ENCODE results near the gene MAGI1.
"Not testable (repeated sequence)": the region's sequence is repeated elsewhere in the genome, so short reads cannot be mapped to it uniquely, and the experiment has no call there.

Gene MAGI1

DNA sequence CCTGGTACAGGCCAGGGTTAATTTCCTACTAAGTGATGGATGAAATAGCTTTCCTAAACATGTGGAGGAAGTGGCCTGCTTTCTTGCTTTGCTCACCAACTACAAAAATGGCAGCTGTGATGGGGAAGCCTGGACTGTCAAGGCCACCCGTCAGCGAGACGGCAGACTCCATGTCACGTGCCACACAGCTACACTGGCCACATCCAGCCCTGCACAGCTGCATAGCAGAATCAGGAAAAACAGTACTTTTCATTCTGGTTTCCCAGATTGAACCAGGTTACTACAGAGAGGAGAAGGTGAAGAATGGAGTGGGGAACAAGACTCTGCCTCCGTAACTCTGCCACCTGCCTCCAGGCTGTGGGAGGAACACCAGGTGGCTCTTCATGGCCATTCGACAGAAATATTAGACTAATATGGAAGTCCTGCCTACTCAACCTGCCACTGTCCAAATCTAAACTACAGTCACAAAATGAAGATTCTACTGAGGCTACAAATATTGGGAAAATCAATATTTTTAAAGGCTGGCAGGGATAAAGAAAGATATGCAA lies 174.3 kb downstream of the MAGI1 start:
- no peak overlapping the region for H3K4me3 Mint-ChIP-seq
- no peak overlapping the region for H3K27ac Mint-ChIP-seq
- no peaks in the 10 kb centered on the region for H3K4me1 Mint-ChIP-seq (ENCODE audit: low read depth)
- no peaks in the 10 kb centered on the region for H3K36me3 Mint-ChIP-seq
- no peaks in the 10 kb centered on the region for H3K27me3 Mint-ChIP-seq
- no peaks in the 10 kb centered on the region for H3K9me3 Mint-ChIP-seq (ENCODE audit: low read depth)

DNA sequence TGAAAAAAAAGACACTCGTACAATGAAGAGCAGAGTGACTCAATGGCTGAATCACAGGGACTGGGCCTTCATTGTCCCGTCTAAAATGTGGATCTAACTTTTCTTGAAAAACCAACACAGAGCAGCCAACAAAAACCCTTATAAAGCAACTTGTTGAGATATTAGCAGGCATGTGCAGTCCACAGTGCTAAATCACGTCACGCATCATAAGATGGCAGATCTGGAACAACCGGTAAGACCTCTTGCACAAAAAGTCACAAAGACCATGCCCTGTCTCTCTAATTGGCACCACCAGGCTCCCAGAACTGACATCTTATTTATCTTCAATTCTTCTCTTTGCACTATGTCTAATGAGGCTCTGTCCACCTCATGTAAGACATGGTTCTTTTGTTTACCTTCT lies 177.0 kb downstream of the MAGI1 start:
- Mint-ChIP-seq H3K27me3 (no peaks in the 10 kb centered on the region), H3K36me3 (no peaks in the 10 kb centered on the region), H3K4me3 (no peak overlapping the region), H3K27ac (no peak overlapping the region), H3K9me3 (ENCODE audit: low read depth) (no peaks in the 10 kb centered on the region), H3K4me1 (ENCODE audit: low read depth) (no peaks in the 10 kb centered on the region)

DNA sequence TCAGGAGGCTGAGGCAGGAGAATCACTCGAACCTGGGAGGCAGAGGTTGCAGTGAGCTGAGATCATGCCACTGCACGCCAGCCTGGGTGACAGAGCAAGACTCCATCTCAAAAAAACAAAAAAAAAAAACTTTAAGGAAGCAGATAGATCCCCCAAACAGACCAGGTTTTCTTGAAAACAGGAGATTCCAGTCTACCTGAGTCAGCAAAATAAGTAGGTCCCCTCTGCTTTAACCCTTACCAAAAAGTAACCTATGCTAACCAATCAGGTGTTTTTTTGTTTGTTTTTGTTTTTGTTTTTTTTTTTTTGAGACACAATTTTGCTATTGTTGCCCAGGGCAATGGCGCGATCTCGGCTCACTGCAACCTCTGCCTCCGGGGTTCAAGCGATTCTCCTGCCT lies 179.1 kb downstream of the MAGI1 start:
- not testable (repeated sequence) for H3K36me3 Mint-ChIP-seq; H3K27me3 Mint-ChIP-seq; H3K27ac Mint-ChIP-seq; H3K4me1 Mint-ChIP-seq (ENCODE audit: low read depth); H3K9me3 Mint-ChIP-seq (ENCODE audit: low read depth); H3K4me3 Mint-ChIP-seq

DNA sequence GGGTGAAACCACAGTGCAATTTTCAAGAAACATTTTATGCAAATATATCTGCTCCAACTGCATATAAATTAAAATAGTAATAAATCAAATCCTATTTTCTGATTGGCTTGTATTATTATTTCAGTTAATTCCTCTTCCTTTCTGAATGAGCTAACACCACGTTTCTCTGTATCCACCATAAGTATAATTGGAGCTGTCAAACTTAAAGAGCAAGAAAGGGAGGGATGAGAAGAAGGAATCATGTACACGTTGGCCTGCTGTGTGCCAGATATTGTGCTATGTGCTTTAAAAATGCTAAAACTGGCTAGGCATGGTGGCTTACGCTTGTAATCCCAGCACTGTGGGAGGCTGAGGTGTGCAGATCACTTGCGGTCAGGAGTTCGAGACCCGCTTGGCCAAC lies 180.0 kb downstream of the MAGI1 start:
- Mint-ChIP-seq H3K4me1 (ENCODE audit: low read depth) (no peaks in the 10 kb centered on the region), H3K36me3 (no peaks in the 10 kb centered on the region), H3K9me3 (ENCODE audit: low read depth) (no peaks in the 10 kb centered on the region), H3K27ac (no peak overlapping the region), H3K27me3 (no peaks in the 10 kb centered on the region), H3K4me3 (no peak overlapping the region)

DNA sequence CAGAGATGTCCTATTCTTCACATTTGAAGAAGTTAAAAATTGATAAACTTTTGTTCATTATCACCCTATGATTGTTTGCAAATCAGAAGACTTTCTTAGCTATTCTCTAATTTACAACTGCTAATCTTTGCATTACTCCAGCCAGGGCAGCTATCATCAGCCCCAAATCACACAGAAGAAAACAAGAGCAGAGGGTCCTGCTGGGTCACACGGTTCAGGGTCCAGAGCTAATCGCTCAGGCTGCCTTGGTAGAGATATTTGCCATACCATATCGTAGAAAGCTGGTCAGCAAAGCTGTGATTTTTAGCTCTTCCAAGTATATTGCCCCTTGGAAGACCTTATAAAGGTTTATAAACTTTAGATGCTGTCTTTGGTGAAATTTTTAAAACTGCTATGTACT lies 181.4 kb downstream of the MAGI1 start:
- H3K27ac Mint-ChIP-seq, result no peak overlapping the region
- no peaks in the 10 kb centered on the region for H3K36me3 Mint-ChIP-seq
- no peaks in the 10 kb centered on the region for H3K4me1 Mint-ChIP-seq (ENCODE audit: low read depth)
- no peaks in the 10 kb centered on the region for H3K27me3 Mint-ChIP-seq
- H3K4me3 Mint-ChIP-seq, result no peak overlapping the region
- H3K9me3 Mint-ChIP-seq (ENCODE audit: low read depth), result no peaks in the 10 kb centered on the region

DNA sequence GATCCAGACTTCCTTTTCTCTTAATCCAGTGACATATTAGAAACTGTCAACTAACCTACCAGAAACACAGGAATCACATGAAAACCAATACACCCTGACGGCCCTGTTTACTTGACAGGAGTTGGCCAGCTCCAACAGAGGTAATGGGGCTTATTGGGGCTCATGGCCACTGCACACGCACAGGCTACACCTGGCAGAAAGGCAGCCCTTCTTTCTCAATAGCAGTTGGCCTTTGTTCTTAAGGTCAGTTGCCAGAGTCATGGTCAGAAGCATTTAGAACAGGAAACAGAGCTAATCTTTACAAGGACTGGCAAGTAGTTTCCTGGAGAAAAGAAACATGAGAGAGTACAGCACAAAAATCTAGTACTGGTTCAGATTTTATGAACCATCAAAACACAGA lies 181.8 kb downstream of the MAGI1 start:
- Mint-ChIP-seq H3K36me3 (no peaks in the 10 kb centered on the region), H3K9me3 (ENCODE audit: low read depth) (peaks cover under 1% of the 10 kb centered on the region), H3K27me3 (no peaks in the 10 kb centered on the region), H3K4me3 (no peak overlapping the region), H3K4me1 (ENCODE audit: low read depth) (no peaks in the 10 kb centered on the region), H3K27ac (no peak overlapping the region)

DNA sequence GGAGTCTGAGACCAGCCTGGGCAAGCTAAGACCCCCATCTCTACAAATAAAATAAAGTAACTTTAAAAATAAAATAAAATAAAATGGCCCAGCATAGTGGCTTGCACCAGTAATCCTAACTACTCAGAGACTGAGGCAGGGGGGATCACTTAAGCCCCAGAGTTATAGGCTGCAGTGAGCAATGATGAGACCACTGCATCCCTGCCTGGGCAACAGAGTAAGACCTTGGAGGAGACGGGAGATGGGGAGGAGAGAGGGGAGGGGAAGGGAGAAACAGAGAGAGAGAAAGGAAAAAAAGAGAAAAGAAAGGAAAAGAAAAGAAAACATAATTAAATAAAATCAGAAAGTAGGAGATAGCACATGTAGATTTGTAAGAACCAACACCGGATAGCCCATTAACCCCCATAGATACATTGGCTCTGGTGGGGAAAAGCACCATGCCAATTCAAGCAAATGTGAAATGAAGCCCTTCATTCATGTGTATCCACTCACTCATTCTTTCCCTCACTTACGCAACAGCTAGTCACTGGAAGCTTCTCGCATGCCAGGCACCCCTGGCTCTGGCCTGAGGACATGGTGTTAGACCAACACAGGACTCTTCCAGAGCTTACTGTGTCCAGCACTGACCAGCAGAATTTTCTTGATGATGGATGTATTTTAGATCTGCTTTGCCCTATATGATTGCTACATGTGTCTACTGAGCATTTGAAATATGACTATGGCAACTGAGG lies 183.2 kb downstream of the MAGI1 start:
- Mint-ChIP-seq H3K9me3 (ENCODE audit: low read depth) (peaks cover 4% of the 10 kb centered on the region), H3K4me1 (ENCODE audit: low read depth) (no peaks in the 10 kb centered on the region), H3K27me3 (no peaks in the 10 kb centered on the region), H3K27ac (no peak overlapping the region), H3K36me3 (no peaks in the 10 kb centered on the region), H3K4me3 (no peak overlapping the region)

DNA sequence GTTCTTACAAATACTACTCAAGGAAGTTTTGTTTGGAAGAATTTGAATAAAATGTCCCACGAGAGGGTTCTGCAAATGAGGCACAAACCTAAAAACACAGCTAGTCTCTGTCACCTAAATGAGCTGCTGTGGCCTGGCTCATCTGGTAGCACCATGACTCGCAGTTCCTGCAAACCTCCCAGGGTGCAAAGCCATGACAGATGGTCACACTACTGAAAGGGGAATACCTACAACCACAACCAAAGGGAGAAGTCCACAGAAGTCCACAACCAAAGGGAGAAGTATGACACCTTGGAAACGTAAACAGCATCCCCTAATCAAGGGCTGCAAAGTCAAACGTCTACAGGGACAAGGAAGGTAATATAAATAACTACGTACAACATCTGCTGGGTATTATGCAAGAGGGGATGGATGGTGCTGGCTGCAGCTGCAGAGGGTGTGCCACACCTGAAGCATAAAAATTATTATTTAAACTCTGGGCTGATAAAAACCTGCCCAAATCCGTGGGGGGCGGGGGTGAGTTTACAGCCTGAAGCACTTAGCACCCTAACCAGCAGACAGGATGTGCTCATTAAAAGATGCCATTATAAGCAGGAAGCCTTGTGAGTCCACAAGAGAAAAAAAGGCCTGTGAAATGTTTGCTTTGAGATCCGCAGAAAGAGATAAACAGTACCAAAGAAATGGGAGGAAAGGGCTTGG lies 184.0 kb downstream of the MAGI1 start:
- H3K27ac Mint-ChIP-seq, result no peak overlapping the region
- no peak overlapping the region for H3K4me3 Mint-ChIP-seq
- H3K4me1 Mint-ChIP-seq (ENCODE audit: low read depth), result no peaks in the 10 kb centered on the region

DNA sequence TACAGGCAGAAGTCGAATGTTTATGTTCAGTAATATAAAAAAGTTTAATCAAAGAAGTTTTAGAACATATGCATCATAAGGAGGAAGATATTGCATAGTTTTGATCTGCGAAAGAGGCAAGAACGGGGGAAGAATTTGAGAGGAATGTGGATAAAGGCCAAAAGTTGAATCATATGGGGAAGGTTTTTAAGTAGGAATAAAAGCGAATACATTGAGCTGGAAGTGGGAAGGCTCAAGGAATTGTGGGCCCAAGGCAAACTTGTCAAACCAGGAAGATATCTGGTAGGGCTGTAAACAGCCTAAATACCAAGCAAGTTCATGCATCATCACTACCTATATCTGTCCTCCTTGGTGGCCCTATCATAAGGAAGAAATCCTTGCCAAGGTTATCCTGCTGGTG lies 186.9 kb downstream of the MAGI1 start:
- no peaks in the 10 kb centered on the region for H3K27me3 Mint-ChIP-seq
- no peak overlapping the region for H3K27ac Mint-ChIP-seq

More for the DNA sequence above, 184.0 kb downstream of the MAGI1 start:
- Mint-ChIP-seq H3K36me3 (no peaks in the 10 kb centered on the region), H3K9me3 (ENCODE audit: low read depth) (peaks cover 4% of the 10 kb centered on the region), H3K27me3 (no peaks in the 10 kb centered on the region)

DNA sequence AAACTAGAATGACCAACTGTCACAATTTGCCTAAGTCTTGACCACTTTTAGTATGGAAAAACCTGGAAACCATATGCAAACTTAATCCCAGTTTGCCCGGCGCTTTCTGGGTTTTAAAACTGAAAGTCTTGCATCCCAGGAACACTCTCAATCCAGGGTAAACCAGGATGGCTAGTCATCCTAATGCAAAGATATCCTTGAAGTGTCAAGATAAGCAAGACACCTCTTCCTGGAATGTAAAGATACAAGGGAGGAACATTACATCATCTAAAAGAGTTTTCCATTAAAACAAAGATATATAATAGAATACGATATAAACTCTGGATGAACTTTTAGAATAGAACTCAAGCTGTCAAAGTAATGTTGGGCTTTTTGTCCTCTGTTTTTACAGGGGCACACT lies 188.5 kb downstream of the MAGI1 start:
- no peak overlapping the region for H3K27ac Mint-ChIP-seq
- no peak overlapping the region for H3K4me3 Mint-ChIP-seq
- peaks cover 4% of the 10 kb centered on the region for H3K9me3 Mint-ChIP-seq (ENCODE audit: low read depth)
- no peaks in the 10 kb centered on the region for H3K27me3 Mint-ChIP-seq
- no peaks in the 10 kb centered on the region for H3K4me1 Mint-ChIP-seq (ENCODE audit: low read depth)
- H3K36me3 Mint-ChIP-seq, result no peaks in the 10 kb centered on the region

More for the DNA sequence above, 186.9 kb downstream of the MAGI1 start:
- Mint-ChIP-seq H3K4me3 (no peak overlapping the region), H3K9me3 (ENCODE audit: low read depth) (peaks cover 4% of the 10 kb centered on the region), H3K4me1 (ENCODE audit: low read depth) (no peaks in the 10 kb centered on the region), H3K36me3 (no peaks in the 10 kb centered on the region)

DNA sequence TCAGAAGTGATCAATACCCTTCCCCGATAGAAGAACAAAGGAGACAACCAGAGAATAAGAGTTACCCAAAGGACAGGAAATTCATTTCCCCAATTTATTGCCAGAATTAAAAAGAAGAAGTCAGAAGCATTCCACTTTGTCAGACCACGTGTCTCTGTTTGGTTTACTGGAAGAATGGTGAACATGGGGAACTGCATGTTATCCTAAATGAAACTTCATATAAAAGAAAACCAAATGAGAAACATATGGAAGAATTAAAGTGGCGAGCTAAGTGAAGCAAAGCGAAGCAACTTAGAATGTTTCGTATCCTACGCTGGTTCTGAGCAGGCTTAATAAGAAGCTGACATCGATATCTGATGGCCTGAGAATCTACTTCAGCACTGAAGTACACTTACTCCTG lies 190.7 kb downstream of the MAGI1 start:
- no peak overlapping the region for H3K27ac Mint-ChIP-seq
- H3K4me1 Mint-ChIP-seq (ENCODE audit: low read depth), result no peaks in the 10 kb centered on the region
- H3K27me3 Mint-ChIP-seq, result peaks cover 2% of the 10 kb centered on the region
- peaks cover 4% of the 10 kb centered on the region for H3K9me3 Mint-ChIP-seq (ENCODE audit: low read depth)
- no peaks in the 10 kb centered on the region for H3K36me3 Mint-ChIP-seq
- no peak overlapping the region for H3K4me3 Mint-ChIP-seq

DNA sequence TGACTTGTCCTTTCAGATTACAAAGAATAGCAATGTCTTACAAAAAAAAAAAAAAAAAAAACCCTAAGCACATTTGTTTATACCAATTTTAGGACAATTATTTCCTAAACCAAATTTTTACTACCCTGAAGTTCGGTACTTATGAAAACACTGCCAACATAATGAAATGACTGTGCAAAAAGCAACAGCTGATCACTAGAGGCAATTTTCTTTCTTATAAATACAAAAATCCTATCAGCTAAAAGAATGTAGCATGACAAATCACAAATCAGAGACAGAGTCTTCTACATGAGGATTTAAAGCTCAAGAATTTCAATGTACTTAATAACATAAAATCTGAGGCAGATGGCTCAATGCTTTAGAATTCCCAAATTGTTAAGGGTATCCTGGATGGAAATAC lies 191.8 kb downstream of the MAGI1 start:
- no peak overlapping the region for H3K27ac Mint-ChIP-seq
- no peaks in the 10 kb centered on the region for H3K4me1 Mint-ChIP-seq (ENCODE audit: low read depth)
- no peaks in the 10 kb centered on the region for H3K36me3 Mint-ChIP-seq
- H3K4me3 Mint-ChIP-seq, result no peak overlapping the region
- H3K9me3 Mint-ChIP-seq (ENCODE audit: low read depth), result peaks cover 7% of the 10 kb centered on the region
- peaks cover 3% of the 10 kb centered on the region for H3K27me3 Mint-ChIP-seq

DNA sequence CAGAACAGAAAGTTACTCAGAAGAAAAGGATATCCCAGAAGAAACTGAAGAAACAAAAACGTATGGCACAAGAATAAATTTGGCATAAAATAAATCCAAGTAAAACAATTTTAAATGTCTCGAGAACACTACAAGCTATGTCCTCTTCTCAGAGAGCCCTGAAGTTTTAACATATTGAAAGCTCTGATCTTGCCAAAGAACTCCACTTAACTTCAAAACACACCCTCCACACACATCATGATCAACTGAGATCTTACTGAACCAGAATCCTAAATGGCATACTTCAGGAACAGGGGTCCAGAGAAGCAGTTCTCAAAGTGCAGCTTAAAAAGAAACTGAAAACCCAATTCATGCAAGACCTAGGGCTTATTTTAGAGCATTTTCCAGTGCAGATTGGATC lies 194.3 kb downstream of the MAGI1 start:
- H3K27ac Mint-ChIP-seq, result no peak overlapping the region
- H3K36me3 Mint-ChIP-seq, result no peaks in the 10 kb centered on the region
- peaks cover 4% of the 10 kb centered on the region for H3K9me3 Mint-ChIP-seq (ENCODE audit: low read depth)
- peaks cover 3% of the 10 kb centered on the region for H3K27me3 Mint-ChIP-seq
- no peak overlapping the region for H3K4me3 Mint-ChIP-seq
- H3K4me1 Mint-ChIP-seq (ENCODE audit: low read depth), result no peaks in the 10 kb centered on the region

DNA sequence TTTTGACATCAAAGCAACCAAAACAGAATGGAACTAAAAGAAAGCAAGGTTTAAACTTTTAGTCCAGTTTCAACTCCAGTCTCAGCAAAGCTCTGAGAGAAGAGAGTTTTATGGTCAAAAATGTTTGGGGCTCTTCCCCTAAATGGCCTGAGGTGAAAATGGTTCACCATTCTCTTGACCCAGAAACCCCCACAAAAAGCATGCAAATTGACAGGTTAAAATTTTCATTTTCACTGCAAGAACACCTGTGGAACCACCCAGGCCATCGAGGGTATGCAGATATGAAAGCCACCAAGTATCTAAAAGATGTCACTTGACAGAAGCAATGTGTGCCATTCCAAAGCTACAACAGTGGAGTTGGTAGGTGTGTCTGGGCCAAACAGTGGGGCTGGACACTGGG lies 195.0 kb downstream of the MAGI1 start:
- Mint-ChIP-seq H3K36me3 (no peaks in the 10 kb centered on the region), H3K27me3 (peaks cover 3% of the 10 kb centered on the region), H3K4me1 (ENCODE audit: low read depth) (no peaks in the 10 kb centered on the region), H3K27ac (no peak overlapping the region), H3K9me3 (ENCODE audit: low read depth) (peaks cover 4% of the 10 kb centered on the region), H3K4me3 (no peak overlapping the region)

DNA sequence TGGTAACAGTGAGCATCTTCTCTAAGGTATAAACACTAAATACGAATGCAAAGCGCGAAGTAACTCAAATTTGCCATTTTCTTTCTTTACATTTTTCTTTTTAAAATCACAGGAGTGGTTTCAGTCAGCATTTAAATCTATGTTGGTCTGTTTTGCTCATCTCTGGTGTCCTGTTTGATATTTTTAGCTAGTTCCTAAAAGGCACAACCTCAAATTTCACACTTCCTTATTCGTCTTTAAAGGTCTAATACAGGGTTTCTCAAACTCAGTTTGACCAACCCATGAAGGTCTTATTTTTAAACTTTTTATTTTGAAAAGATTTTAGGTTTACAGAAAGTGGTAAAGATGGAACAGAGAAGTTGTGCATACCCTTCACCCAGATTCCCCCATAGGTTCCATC lies 201.1 kb downstream of the MAGI1 start:
- Mint-ChIP-seq H3K27ac (no peak overlapping the region), H3K36me3 (no peaks in the 10 kb centered on the region), H3K4me1 (ENCODE audit: low read depth) (no peaks in the 10 kb centered on the region), H3K9me3 (ENCODE audit: low read depth) (no peaks in the 10 kb centered on the region), H3K4me3 (no peak overlapping the region), H3K27me3 (peaks cover 2% of the 10 kb centered on the region)

DNA sequence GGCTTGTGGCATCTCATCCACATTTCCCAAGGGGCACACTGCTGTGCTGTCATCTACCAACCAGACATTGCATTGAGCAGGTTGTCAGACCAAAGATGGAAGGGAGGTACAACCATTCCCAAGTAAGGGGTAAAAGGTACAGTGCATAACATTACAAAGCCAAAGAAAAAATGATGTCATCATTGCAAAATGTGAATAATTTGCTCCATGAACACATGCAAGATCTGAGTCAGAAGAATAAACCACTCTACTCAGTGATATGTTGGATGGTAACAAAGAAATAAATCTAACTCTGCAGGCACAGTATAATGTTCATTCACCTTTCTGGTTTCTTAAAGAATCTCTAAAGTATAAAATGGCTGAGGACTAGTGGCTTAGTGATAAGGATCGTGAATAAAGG lies 202.7 kb downstream of the MAGI1 start:
- Mint-ChIP-seq H3K27me3 (no peaks in the 10 kb centered on the region), H3K27ac (no peak overlapping the region), H3K4me3 (no peak overlapping the region), H3K36me3 (no peaks in the 10 kb centered on the region), H3K4me1 (ENCODE audit: low read depth) (no peaks in the 10 kb centered on the region), H3K9me3 (ENCODE audit: low read depth) (no peaks in the 10 kb centered on the region)
